Activated CD8-positive, alpha-beta memory T cell treated with anti-CD3 and anti-CD28 coated beads, Interleukin-2, amount 50 U/mL, for 4 hours (primary cell): ENCODE results near the gene SEC14L1.

ENCODE experiments used
- DNase-seq: peaks from one replicate; pipeline ENCODE4 v3.0.0-alpha.2; 2020

Gene SEC14L1

DNA sequence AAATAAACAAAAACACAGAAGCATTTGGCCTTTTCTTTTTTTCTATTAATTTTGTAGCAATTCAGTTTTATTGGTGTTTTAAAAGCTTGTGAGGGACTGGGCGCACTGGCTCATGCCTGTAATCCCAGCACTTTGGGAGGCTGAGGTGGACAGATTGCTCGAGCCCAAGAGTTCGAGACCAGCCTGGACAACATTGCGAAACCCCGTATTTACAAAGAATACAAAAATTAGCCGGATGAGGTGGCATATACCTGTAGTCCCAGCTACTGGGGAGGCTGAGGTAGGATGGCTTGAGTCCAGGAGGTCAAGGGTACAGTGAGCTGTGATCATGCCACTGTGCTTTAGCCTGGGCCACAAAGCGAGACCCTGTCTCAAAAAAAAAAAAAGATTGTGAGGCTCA, 53.4 kb downstream of the SEC14L1 start:
- no peak for DNase-seq

DNA sequence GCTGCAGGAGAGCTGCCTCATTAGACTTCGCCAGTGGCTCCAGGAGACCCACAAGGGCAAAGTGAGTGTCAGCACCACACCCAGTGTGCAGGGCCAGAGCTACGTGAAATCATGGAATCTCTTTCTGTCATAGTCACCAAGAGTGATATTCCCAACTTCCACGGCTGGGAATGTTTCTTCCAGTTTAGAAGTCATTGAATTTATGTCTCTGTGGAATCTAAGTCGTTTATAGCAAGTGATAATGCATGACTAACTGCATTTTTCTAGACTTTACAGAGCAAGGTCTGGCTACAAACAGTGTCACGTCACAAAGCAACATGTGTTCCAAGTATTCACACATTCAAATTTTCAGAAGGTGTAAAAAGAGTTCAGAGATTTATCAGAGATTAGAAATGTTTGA, 55.5 kb downstream of the SEC14L1 start:
- no peak for DNase-seq

DNA sequence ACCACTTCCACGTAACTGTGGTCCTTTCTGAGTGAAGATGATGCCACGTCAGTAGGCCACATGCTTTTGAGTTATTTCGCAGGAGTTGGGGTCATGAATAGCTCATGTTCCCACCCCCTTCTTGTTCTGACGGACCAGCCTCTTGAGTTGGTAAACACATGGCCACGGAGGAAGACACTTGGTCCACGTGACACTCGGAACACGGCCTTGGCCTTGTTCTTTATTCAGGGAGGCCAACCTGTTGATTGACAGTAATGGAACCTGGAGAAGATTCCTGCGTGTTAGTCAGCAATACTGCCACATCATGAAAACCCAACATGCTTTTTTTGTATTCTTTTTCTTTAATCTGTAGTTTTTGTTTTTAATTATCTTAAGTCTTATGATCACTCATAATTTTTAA, 56.3 kb downstream of the SEC14L1 start:
- no peak for DNase-seq

DNA sequence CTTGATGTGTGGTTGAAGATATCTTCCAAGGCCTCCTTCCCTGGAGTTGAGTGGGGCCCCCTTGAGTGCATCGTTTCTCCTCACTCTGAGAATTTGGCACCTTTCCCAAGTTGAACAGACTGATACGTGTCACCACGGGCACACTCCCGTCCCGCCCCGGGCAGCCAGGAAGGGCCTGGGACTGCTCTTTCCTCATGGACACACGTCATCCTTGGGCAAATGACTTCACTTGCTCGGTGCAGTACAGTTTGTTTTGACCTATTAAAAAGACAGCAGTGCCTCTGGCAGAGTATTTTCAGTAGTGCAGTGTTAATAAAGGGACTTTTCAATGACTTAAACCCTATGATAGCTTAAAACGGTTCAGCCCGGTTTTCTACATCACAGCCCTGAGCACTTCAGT, 59.9 kb downstream of the SEC14L1 start:
- DNase-seq: no peak

DNA sequence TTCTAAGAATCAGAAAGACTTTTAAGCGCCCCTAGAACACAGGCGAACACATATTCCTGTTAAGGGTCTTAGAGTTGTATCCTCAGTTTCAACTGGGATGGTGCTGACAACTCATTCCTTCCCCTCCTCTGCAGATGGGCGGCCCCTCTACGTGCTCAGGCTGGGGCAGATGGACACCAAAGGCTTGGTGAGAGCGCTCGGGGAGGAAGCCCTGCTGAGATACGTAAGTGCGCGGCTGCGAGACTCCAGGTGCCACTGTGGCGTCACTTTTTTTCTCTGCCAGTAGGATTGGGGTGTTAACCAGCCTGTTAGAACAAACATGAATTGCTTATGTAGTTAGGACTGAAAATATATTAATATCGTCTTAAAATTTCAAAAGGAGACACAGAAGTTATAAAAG, 62.7 kb downstream of the SEC14L1 start:
- no peak for DNase-seq

GRCh38 chr17:77203846-77204245, 63.1 kb downstream of the SEC14L1 start:
- no peak for DNase-seq

- no peak for DNase-seq
These were observed 63.8 kb downstream of the SEC14L1 start for GRCh38 chr17:77204536-77204935.

DNA sequence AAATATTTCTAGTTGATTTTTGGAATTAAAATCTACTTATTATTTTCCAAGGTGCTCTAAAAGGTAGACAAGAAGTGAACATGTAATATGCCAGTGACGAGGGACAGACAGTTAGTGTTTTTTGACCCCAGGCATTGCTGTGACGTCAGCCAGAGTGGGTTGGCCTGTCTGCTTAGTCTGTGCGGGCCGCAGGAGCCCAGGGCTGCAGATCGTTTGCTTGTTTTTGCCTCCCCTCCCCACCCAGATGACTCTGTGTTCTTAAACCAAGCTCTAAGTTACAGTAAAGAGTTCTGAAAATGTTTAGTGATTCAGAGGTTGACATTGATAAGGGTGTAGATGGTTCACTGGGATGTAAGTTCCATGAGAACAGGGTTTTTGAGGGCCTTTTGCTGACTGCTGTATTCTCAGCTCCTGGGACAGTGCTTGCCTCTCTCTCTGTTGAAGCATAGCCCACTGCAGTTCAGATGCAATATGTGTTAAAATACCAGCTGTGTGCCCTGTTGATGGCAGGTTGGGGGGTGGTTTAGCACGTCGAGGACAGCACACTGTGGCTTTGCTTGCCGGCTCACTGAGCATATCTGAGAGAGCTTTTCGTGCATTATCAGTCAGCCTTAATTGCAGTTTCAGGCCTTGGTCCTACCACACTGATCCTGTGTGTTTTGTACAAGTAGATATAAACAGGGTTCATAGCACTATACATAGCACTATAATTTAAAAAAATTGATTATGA, 64.8 kb downstream of the SEC14L1 start:
- no peak for DNase-seq

DNA sequence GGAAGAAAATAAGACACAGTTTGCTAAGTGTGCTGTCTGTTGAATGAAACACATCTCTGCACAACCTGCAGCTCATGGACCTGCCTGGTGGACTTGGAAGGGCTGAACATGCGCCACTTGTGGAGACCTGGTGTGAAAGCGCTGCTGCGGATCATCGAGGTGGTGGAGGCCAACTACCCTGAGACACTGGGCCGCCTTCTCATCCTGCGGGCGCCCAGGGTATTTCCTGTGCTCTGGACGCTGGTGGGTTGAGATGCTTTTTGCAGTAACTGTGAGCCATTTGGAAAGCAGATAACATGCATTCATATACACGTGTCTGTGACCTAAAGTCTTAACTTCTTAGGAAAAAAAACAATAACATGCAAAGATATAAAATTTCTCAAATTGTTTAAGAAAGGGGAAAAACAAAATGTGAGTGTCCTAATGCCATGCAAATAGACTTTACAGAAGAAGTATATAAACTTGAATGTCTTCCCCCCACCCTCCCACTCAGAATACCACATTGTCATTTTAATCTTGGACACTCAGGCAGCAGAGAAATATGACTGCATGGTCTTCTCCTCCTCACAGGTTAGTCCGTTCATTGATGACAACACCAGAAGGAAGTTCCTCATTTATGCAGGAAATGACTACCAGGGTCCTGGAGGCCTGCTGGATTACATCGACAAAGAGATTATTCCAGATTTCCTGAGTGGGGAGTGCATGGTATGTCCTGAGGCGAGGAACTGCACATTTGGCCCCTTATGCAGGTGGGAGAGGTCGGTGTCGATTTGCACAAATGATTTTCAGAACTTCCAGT, 65.6 kb downstream of the SEC14L1 start:
- no peak for DNase-seq

DNA sequence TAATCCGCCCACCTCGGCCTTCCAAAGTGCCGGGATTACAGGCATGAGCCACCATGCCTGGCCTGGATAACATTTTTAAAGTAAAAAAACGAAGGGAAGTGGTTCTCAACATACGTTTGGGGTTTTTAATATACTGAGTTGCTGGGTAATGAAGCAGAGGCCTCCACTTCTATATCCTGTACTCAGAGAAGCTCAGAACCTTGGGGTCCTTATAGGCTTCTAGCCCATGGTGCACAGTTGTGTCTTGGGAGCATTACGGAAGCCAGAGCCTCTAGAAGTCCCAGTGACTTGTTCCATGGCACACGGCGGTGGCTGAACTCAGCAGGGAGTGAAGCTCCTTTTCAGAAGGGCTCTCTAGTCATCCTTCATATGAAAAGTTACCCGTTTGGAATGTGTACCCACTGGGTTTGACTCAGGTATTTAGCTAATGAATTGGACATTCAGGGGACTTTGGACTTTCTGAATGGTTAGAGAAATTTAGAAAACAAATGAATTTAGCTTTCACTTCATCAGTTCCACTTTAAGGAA, 67.0 kb downstream of the SEC14L1 start:
- DNase-seq: no peak

GRCh38 chr17:77208217-77208808, 67.5 kb downstream of the SEC14L1 start:
- no peak for DNase-seq

- DNase-seq: no peak
These were observed 68.1 kb downstream of the SEC14L1 start for GRCh38 chr17:77208856-77209255.

DNA sequence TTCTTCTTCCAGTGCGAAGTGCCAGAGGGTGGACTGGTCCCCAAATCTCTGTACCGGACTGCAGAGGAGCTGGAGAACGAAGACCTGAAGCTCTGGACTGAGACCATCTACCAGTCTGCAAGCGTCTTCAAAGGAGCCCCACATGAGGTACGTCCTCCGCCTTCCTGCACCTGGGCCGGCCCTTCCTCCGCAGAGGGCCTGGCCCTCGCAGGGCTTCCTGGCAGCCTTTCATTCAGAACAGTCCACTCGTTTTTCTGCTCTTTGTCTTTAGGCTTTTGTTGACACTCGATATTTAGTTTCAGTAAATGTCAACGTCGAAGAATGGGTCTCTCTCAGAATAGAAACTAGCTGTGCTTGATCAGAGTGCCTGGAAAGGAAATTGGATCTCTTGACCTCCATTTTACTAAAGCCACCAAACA, 68.6 kb downstream of the SEC14L1 start:
- DNase-seq: no peak

GRCh38 chr17:77210331-77210730, 69.6 kb downstream of the SEC14L1 start:
- DNase-seq: no peak

- no peak for DNase-seq
These were observed 70.3 kb downstream of the SEC14L1 start for GRCh38 chr17:77210946-77211541.

- no peak for DNase-seq
These were observed 70.9 kb downstream of the SEC14L1 start for GRCh38 chr17:77211681-77212080.

- DNase-seq: no peak
These were observed 71.5 kb downstream of the SEC14L1 start for GRCh38 chr17:77212081-77212832.

DNA sequence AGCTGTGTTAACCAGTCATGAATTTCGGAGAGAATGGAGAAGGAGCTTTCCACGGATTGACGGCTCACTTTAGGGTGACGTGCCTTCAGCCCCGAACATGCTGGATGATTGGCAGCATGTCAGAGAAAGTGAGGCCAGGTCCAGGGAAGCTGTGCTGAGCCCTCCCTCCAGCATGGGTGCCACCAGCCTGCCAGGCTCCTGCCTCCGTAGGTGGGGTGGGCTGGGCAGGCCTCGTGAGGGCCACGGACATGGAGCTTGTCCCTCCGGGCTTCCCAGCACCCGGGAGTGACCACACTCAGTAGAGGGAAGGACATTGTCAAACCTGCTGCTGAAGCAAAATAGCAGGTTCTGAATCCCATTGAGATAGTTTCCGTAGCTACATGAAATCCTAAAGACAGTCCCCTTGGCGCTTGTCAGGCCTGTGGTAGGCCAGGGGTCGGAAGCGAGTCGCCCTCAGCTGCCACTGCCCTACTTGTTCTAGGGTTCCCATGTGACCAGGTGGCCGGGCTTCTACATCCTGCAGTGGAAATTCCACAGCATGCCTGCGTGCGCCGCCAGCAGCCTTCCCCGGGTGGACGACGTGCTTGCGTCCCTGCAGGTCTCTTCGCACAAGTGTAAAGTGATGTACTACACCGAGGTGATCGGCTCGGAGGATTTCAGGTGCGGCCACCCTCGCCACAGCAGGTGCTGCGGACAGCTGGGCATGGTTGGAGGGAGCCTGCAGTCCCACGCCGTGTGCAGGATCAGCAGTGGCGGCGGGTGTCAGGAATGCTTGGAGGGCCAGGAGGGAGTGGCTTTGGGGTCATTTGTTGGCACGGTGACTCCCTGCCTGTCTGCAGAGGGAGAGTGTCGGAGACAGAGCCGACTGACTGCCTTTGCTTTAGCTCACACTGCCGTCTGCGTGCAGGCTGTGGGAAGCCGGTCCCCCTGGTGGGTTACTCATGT, 72.3 kb downstream of the SEC14L1 start:
- DNase-seq: no peak

GRCh38 chr17:77213778-77214132, 73.0 kb downstream of the SEC14L1 start:
- DNase-seq: no peak

- DNase-seq: no peak
These were observed 73.6 kb downstream of the SEC14L1 start for GRCh38 chr17:77214328-77214727.

DNA sequence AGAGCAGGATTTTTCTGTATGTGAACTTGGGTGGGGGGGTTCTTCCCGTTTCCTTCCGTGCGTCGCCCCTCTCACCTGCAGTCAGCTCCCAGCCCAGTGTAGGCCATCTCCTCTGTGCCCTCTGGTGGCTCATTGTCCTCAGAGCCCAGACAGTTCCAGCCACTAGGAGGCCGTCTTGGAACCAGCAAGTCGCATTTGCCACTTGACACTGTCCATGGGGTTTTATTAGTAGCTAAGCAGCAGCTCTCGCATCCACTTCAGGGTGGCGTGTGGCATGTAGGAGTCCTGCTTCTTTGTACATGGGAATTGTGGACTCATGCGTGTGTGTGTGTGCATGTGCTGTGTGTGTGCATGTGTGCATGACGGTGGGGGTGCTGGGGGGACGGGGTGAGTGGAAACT, 74.0 kb downstream of the SEC14L1 start:
- no peak for DNase-seq

DNA sequence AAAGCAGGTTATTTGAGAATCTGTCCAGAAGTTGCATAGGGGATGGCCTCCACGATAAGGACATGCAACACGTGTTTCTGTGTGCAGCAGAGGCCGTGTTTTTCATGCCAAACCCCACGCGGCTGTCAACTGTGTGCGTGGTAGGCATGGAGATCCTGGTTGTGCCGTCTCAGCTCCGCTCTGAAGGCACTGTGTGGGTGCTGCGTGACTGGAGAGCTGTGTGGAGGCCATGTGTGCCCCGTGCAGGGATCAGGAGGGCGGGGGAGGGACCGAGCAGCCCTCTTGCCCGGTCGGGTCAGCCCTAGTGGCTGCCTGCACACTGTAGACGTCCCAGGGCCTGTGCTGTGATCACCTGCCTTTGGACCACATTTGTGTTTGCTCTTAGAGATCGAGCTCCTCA, 74.5 kb downstream of the SEC14L1 start:
- no peak for DNase-seq
